ENCODE measurements around the gene ADORA1. TPM values are rescaled to one million over a fixed set of nuclear protein-coding genes. Genes with fewer than 3 reads are reported as not detected.

The ADORA1 gene
- total and polyA plus RNA-seq, 2 of the 13 experiments (the other 11 are each of a cell fraction or from before 2014, with no cell fraction given): 0.11 TPM; not detected in 1

GRCh38 chr1:203082571-203083462, 44.7 kb upstream of the ADORA1 start:
- H3K4me3 ChIP-seq (replicated peaks in 1 of 3; ENCODE audit: insufficient read depth in 1 of 3, low read depth in 2 of 3, low read length in 3 of 3): no peak overlapping the region
- H3K27ac ChIP-seq (ENCODE audit: extremely low read length, insufficient read depth, low read length): no peak overlapping the region
- TF ChIP-seq HNF4G (IDR thresholded peaks at IDR 0.05; ENCODE audit: borderline replicate concordance, low read depth, low read length): no peak
- no peak for TF ChIP-seq HNF4G (CRISPR knock-in tag; IDR thresholded peaks at IDR 0.05; ENCODE audit: borderline replicate concordance, low read depth)
- no peak for TF ChIP-seq TCF12 (IDR thresholded peaks at IDR 0.05)
- TF ChIP-seq TCF12 (CRISPR knock-in tag; IDR thresholded peaks at IDR 0.05): no peak
- no peak for TF ChIP-seq ZBTB20 (CRISPR knock-in tag; IDR thresholded peaks at IDR 0.05; ENCODE audit: borderline replicate concordance, low read depth)
- no peak for TF ChIP-seq MED8 (CRISPR knock-in tag; IDR thresholded peaks at IDR 0.05; ENCODE audit: insufficient replicate concordance)
- no peak for TF ChIP-seq ZNF160 (CRISPR knock-in tag; IDR thresholded peaks at IDR 0.05)
- no peak for TF ChIP-seq ZNF878 (CRISPR knock-in tag; IDR thresholded peaks at IDR 0.05)
- no peak for TF ChIP-seq REXO4 (CRISPR knock-in tag; IDR thresholded peaks at IDR 0.05; ENCODE audit: borderline replicate concordance)
- TF ChIP-seq MYPOP (CRISPR knock-in tag; IDR thresholded peaks at IDR 0.05): no peak
- TF ChIP-seq AKAP8 (CRISPR knock-in tag; IDR thresholded peaks at IDR 0.05): no peak
- no peak for TF ChIP-seq EHMT2 (IDR thresholded peaks at IDR 0.05; ENCODE audit: borderline replicate concordance, low read depth, low read length)
- no peak for TF ChIP-seq ZNF75D (CRISPR knock-in tag; IDR thresholded peaks at IDR 0.05; ENCODE audit: borderline replicate concordance)
- TF ChIP-seq RORA (CRISPR knock-in tag; IDR thresholded peaks at IDR 0.05): no peak
- no peak for TF ChIP-seq ZNF672 (CRISPR knock-in tag; IDR thresholded peaks at IDR 0.05)
- no peak for TF ChIP-seq KDM2A (CRISPR knock-in tag; IDR thresholded peaks at IDR 0.05; ENCODE audit: borderline replicate concordance, low read depth)
- TF ChIP-seq ZNF317 (CRISPR knock-in tag; IDR thresholded peaks at IDR 0.05): no peak
- no peak for TF ChIP-seq NR2F6 (IDR thresholded peaks at IDR 0.05)
- no peak for TF ChIP-seq NR2F6 (CRISPR knock-in tag; IDR thresholded peaks at IDR 0.05)
- ChIA-PET POLR2A (no interaction called here), CTCF (ENCODE audit: low intra/inter-chr PET ratio, low total read pairs) (no interaction called here)
- ATAC-seq (no peak), DNase-seq (ENCODE audit: low spot score) (no peak), FAIRE-seq (no peak)
- no peaks in the 10 kb centered on the region for H3K9me3 ChIP-seq (ENCODE audit: low read length)
- no peaks in the 10 kb centered on the region for H3K79me2 ChIP-seq (ENCODE audit: insufficient read depth, low read length)
- intact Hi-C loops (cut with micrococcal nuclease; ENCODE audit: unreplicated experiment) (no loop called here), in situ Hi-C loops (cut with HindIII; ENCODE audit: extremely low pct_ligation_motif_present, low pct_unique_long_range_greater_than_20kb) (no loop called here)
- no peaks in the 10 kb centered on the region for H3K36me3 ChIP-seq (replicated peaks in 1 of 2; ENCODE audit: control insufficient read depth in 1 of 2, insufficient read depth in 2 of 2, low read length in 2 of 2)
- H4K20me1 ChIP-seq (ENCODE audit: insufficient read depth, low read length): no peaks in the 10 kb centered on the region
- peaks cover 4 to 33% of the 10 kb centered on the region in 2 experiments; a peak in 4 of 5 replicates for H3K27me3 ChIP-seq (ENCODE audit: control insufficient read depth in 1 of 2, insufficient read depth in 2 of 2, low read length in 2 of 2)
- no peak overlapping the region for H2AFZ ChIP-seq (ENCODE audit: low read length)
- no TSS peak for BruUV-seq (replicated peaks)
- no peaks in the 10 kb centered on the region for H3K4me1 ChIP-seq (ENCODE audit: insufficient read depth, low read length)
- H3K9ac ChIP-seq (ENCODE audit: insufficient read depth, low read depth, low read length): no peak overlapping the region
- H3K4me2 ChIP-seq (ENCODE audit: low read depth, low read length): no peak overlapping the region
- WGBS (ENCODE audit: low lambda C conversion rate): 26% methylated on average over 11 of the region's 11 CpGs

Measured in HepG2 (cell line).